Kidney epithelial cell (primary cell): ENCODE measurements around the gene EN2. TPM values are rescaled to one million over a fixed set of nuclear protein-coding genes. Genes with fewer than 3 reads are reported as not detected.

Experiments
- DNase-seq: peaks from one replicate; pipeline ENCODE4 v3.0.0-alpha.2; 2010; ENCODE audit warnings: low read depth
- H3K27me3 ChIP-seq: 2 replicates; pipeline ENCODE4 v1.6.0; 2011; ENCODE audit warnings: low read length; ENCODE audit not compliant: control insufficient read depth, insufficient read depth
- H3K36me3 ChIP-seq: 2 replicates; pipeline ENCODE4 v1.5.1; 2011; ENCODE audit warnings: low read length; ENCODE audit not compliant: control insufficient read depth, insufficient read depth
- H3K4me3 ChIP-seq: 2 replicates; pipeline ENCODE4 v1.5.1; 2011; ENCODE audit warnings: low read depth, mild to moderate bottlenecking, control low read depth, low read length
- CTCF ChIP-seq: IDR thresholded peaks from 2 replicates; pipeline ENCODE4 v1.5.1; 2011; ENCODE audit warnings: mild to moderate bottlenecking, moderate library complexity, low read length, control low read depth, inconsistent platforms; ENCODE audit not compliant: insufficient read depth, poor library complexity, severe bottlenecking
- total RNA-seq: library from RNA; depleted of rRNA; stranded (reverse); fragments of >200 nt; gene quantifications from 2 replicates; pipeline ENCODE4 v1.2.3, GENCODE V29; 2015

EN2 gene
- total RNA-seq, 1 donor from 2014 or later, result 0.17 TPM

- no peak overlapping the region for H3K4me3 ChIP-seq
- peaks cover 85% of the 10 kb centered on the region for H3K27me3 ChIP-seq
- DNase-seq, result no peak
- no peak for TF ChIP-seq CTCF
- no peaks in the 10 kb centered on the region for H3K36me3 ChIP-seq
Measured at GRCh38 chr7:155467846-155468784, 10.2 kb downstream of the EN2 start.

- no peak for TF ChIP-seq CTCF
- DNase-seq, result no peak
- no peaks in the 10 kb centered on the region for H3K36me3 ChIP-seq
- no peak overlapping the region for H3K4me3 ChIP-seq
- H3K27me3 ChIP-seq, result peaks cover 84% of the 10 kb centered on the region
Measured at GRCh38 chr7:155468785-155469148, 10.8 kb downstream of the EN2 start.

- no peaks in the 10 kb centered on the region for H3K36me3 ChIP-seq
- DNase-seq, result no peak
- peaks cover 89% of the 10 kb centered on the region for H3K27me3 ChIP-seq
- no peak overlapping the region for H3K4me3 ChIP-seq
- no peak for TF ChIP-seq CTCF
Measured at GRCh38 chr7:155469311-155470185, 11.6 kb downstream of the EN2 start.

GRCh38 chr7:155470186-155470487 is 12.2 kb downstream of the EN2 start:
- Histone ChIP-seq H3K36me3 (no peaks in the 10 kb centered on the region), H3K27me3 (peaks cover 88% of the 10 kb centered on the region), H3K4me3 (no peak overlapping the region)
- no peak for DNase-seq
- no peak for TF ChIP-seq CTCF

- no peak for DNase-seq
Measured at GRCh38 chr7:155470686-155471638, 13.0 kb downstream of the EN2 start.

More at GRCh38 chr7:155470686-155471638, 13.0 kb downstream of the EN2 start:
- Histone ChIP-seq H3K4me3 (no peak overlapping the region), H3K36me3 (no peaks in the 10 kb centered on the region), H3K27me3 (peaks cover 87% of the 10 kb centered on the region)
- no peak for TF ChIP-seq CTCF
